K562 (cell line): Measurements from ENCODE around the gene GNAS-AS1. TPM values are rescaled to one million over a fixed set of nuclear protein-coding genes. Genes with fewer than 3 reads are reported as not detected.

Source experiments
- ATAC-seq: fragments of 200-7000 bp; cut with Tn5 transposase; 3 replicates; pipeline ENCODE4 v1.9.1; 2020; ENCODE audit warnings: moderate library complexity
- BruUV-seq: library from RNA; stranded (reverse); fragments of 400-500 nt; replicated peaks from 2 replicates; lab custom pipeline; 2021; lab: Mats Ljungman, UMichigan
- CTCF ChIA-PET: fragments of 300-600 bp; formaldehyde crosslinking; extraction: SDS; loops from one replicate; lab custom pipeline; 2021; ENCODE audit warnings: low intra/inter-chr PET ratio; lab: Yijun Ruan, JAX
- POLR2A ChIA-PET: fragments of 300-600, 350-650 bp; sonication (Branson Sonifier 250); formaldehyde crosslinking; extraction: SDS; loops from one replicate; lab custom pipeline; 2021; ENCODE audit warnings: antibody characterized with exemption, inconsistent platforms; lab: Yijun Ruan, JAX
- DNase-seq, 4 experiments: peaks; one replicate each; pipeline versions ENCODE4 v3.0.0 to v3.0.0-alpha.2; 2011 to 2018; ENCODE audit warnings: low spot score in 3 of 4, mixed read lengths in 3 of 4; ENCODE audit errors: extremely low read depth in 1 of 4
- FAIRE-seq: peaks from 2 replicates; lab custom pipeline; 2011; peaks lifted over from hg19 to GRCh38; lab: Jason Lieb, UNC
- H2AFZ ChIP-seq: 2 replicates; pipeline ENCODE4 v1.6.0; 2011; ENCODE audit warnings: low read depth, low read length, control low read depth, inconsistent platforms
- H3K27ac ChIP-seq: fragments of 200-600 bp; 3 replicates; pipeline ENCODE4 v1.8.0; 2011; ENCODE audit warnings: low read depth, mild to moderate bottlenecking, control low read depth, inconsistent platforms, low read length, moderate library complexity, mixed read lengths; ENCODE audit errors: extremely low read depth
- H3K27me3 ChIP-seq, 2 experiments: fragments of 300-600 bp in 1 of 2; 2 replicates in 1 of 2; 3 replicates in 1 of 2; pipeline versions ENCODE4 v1.6.0 to v1.8.0; 2011; ENCODE audit warnings: inconsistent platforms in 2 of 2, low read length in 2 of 2, mild to moderate bottlenecking in 1 of 2, mixed read lengths in 1 of 2, moderate library complexity in 1 of 2; ENCODE audit not compliant: control insufficient read depth in 2 of 2, insufficient read depth in 2 of 2
- H3K36me3 ChIP-seq: fragments of 300-600 bp; 3 replicates; pipeline ENCODE4 v1.8.0; 2011; ENCODE audit warnings: mild to moderate bottlenecking, low read length, inconsistent platforms; ENCODE audit not compliant: control insufficient read depth, insufficient read depth
- H3K4me1 ChIP-seq, 2 experiments: fragments of 200-600 bp in 1 of 2; replicated peaks in 1 of 2; 2 replicates in 1 of 2; 3 replicates in 1 of 2; pipeline versions ENCODE4 v1.5.1 to v1.8.0; 2011; ENCODE audit warnings: inconsistent platforms in 2 of 2, low read length in 2 of 2, mild to moderate bottlenecking in 1 of 2, mixed read lengths in 1 of 2, moderate library complexity in 1 of 2; ENCODE audit not compliant: control insufficient read depth in 2 of 2, insufficient read depth in 2 of 2
- H3K4me2 ChIP-seq: 2 replicates; pipeline ENCODE4 v1.6.1; 2011; ENCODE audit warnings: low read length, control low read depth, inconsistent platforms, mixed read lengths; ENCODE audit not compliant: insufficient read depth
- H3K4me3 ChIP-seq: fragments of 200-600 bp; sonication (generic), shearing (Covaris generic); 2 replicates; pipeline ENCODE4 v1.5.1; 2016; ENCODE audit warnings: control low read depth, inconsistent platforms
- H3K79me2 ChIP-seq: fragments of 200-600 bp; 3 replicates; pipeline ENCODE4 v1.8.0; 2011; ENCODE audit warnings: low read length, inconsistent platforms; ENCODE audit not compliant: control insufficient read depth, insufficient read depth
- H3K9ac ChIP-seq, 2 experiments: 2 replicates each; pipeline versions ENCODE4 v1.6.0 to v1.6.1; 2011; ENCODE audit warnings: low read depth in 2 of 2, low read length in 2 of 2, control low read depth in 1 of 2, inconsistent platforms in 1 of 2, mild to moderate bottlenecking in 1 of 2, mixed read lengths in 1 of 2; ENCODE audit not compliant: insufficient read depth in 1 of 2
- H3K9me1 ChIP-seq: one replicate; pipeline ENCODE4 v1.6.0; 2011; ENCODE audit warnings: inconsistent platforms, mild to moderate bottlenecking, low read length, moderate library complexity; ENCODE audit not compliant: control insufficient read depth, insufficient read depth
- H3K9me3 ChIP-seq: replicated peaks from 2 replicates; pipeline ENCODE4 v1.5.1; 2011; ENCODE audit warnings: low read depth, low read length, inconsistent platforms; ENCODE audit not compliant: control insufficient read depth, insufficient read depth
- H4K20me1 ChIP-seq: replicated peaks from 2 replicates; pipeline ENCODE4 v1.6.1; 2011; ENCODE audit warnings: low read length, inconsistent platforms, mixed read lengths; ENCODE audit not compliant: control insufficient read depth, insufficient read depth
- EWSR1 ChIP-seq: fragments of 450-650 bp; IDR thresholded peaks from 2 replicates; pipeline ENCODE4 v1.6.1; 2018; ENCODE audit warnings: borderline replicate concordance, mild to moderate bottlenecking, low read depth, moderate library complexity; ENCODE audit not compliant: partially characterized antibody
- HDAC1 ChIP-seq, 2 experiments: fragments of 450-650 bp; IDR thresholded peaks; 2 replicates each; pipeline ENCODE4 v1.6.1; 2016 to 2017; ENCODE audit warnings: inconsistent platforms in 1 of 2, mild to moderate bottlenecking in 1 of 2, moderate library complexity in 1 of 2
- HSF4 ChIP-seq: fragments of 250-450 bp; sonication (Bioruptor Pico); IDR thresholded peaks from 2 replicates; pipeline ENCODE4 v2.1.2; 2022; ENCODE audit warnings: mild to moderate bottlenecking, moderate library complexity, borderline replicate concordance
- JUND ChIP-seq, 2 experiments: IDR thresholded peaks; 2 replicates in 1 of 2; 3 replicates in 1 of 2; pipeline ENCODE4 v1.6.1; 2011; ENCODE audit warnings: borderline replicate concordance in 2 of 2, low read depth in 2 of 2, low read length in 2 of 2, improper control_type of control experiment in 1 of 2, missing biosample characterization in 1 of 2, missing genetic modification characterization in 1 of 2, missing genetic modification reagents in 1 of 2
- OTX1 ChIP-seq: fragments of 450-650 bp; formaldehyde crosslinking; IDR thresholded peaks from 2 replicates; pipeline ENCODE4 v1.4.0; 2022; ENCODE audit warnings: mild to moderate bottlenecking
- RERE ChIP-seq: sonication (generic); formaldehyde crosslinking; IDR thresholded peaks from 2 replicates; pipeline ENCODE4 v1.8.0; 2023; ENCODE audit warnings: missing genetic modification reagents, mild to moderate bottlenecking, borderline replicate concordance
- SMARCC2 ChIP-seq: fragments of 450-650 bp; IDR thresholded peaks from 2 replicates; pipeline ENCODE4 v1.6.1; 2017; ENCODE audit warnings: antibody characterized with exemption, moderate library complexity, mild to moderate bottlenecking, low read depth
- THAP7 ChIP-seq: fragments of 250-450 bp; sonication (Bioruptor Pico); IDR thresholded peaks from 2 replicates; pipeline ENCODE4 v1.5.0; 2021
- ZNF212 ChIP-seq: fragments of 450-650 bp; formaldehyde crosslinking; IDR thresholded peaks from 2 replicates; pipeline ENCODE4 v1.4.0; 2020; ENCODE audit warnings: mild to moderate bottlenecking
- ZNF282 ChIP-seq: sonication (generic); formaldehyde crosslinking; IDR thresholded peaks from 2 replicates; pipeline ENCODE4 v1.8.1; 2023; ENCODE audit warnings: missing genetic modification reagents
- ZNF449 ChIP-seq: fragments of 250-450 bp; sonication (Bioruptor Pico); IDR thresholded peaks from 2 replicates; pipeline ENCODE4 v1.8.0; 2022; ENCODE audit warnings: moderate library complexity, mild to moderate bottlenecking, inconsistent platforms
- WGBS: fragments of 100-300 bp; shearing (Covaris generic); methylation state at CpG from one replicate; pipeline ENCODE4 v1.1.6; 2016; ENCODE audit warnings: low coverage, mixed read lengths; ENCODE audit not compliant: insufficient coverage; ENCODE audit errors: missing lambda C conversion rate; 5-methylcytosine and 5-hydroxymethylcytosine counted together
- in situ Hi-C: fragments of 300-500 bp; cut with MboI; formaldehyde crosslinking; loops from 4 replicates; pipeline ENCODE4 v1.15.0; 2018; ENCODE audit warnings: inconsistent platforms, mixed read lengths
- intact Hi-C: fragments of 100-400 bp; cut with micrococcal nuclease; formaldehyde crosslinking; loops from 2 replicates; pipeline ENCODE4 v1.14.2; 2022
- polyA plus RNA-seq, 8 experiments: library from polyadenylated mRNA; depleted of rRNA in 4 of 8; stranded (reverse) in 5 of 8; unstranded in 3 of 8; fragments of >200 nt; fragmentation: Nextera tagmentation in 2 of 8; fragmentation: Illumina TruSeq in 1 of 8; extraction: Ambion mirVana in 2 of 8; extraction: Trizol in 1 of 8; gene quantifications; 2 replicates each; pipeline versions ENCODE4 v1.2.1 to v1.2.3, GENCODE V29; 2011 to 2014; ENCODE audit warnings: inconsistent platforms in 1 of 8, missing spikeins in 1 of 8
- total RNA-seq, 7 experiments: library from RNA; depleted of rRNA in 6 of 7; stranded (reverse); fragments of >200 nt in 6 of 7; fragmentation: Illumina TruSeq in 2 of 7; extraction: Trizol in 2 of 7; gene quantifications; 2 replicates each; pipeline versions ENCODE4 v1.2.1 to v1.2.3, GENCODE V29; 2011 to 2021; ENCODE audit warnings: low replicate concordance in 1 of 7

The GNAS-AS1 gene
- total and polyA plus RNA-seq, 9 of the 15 experiments (the other 6 are each of a cell fraction or from before 2014, with no cell fraction given): 0.04 to 2.5 (median 0.25) TPM

GRCh38 chr20:58867211-58867610, 16.5 kb upstream of the GNAS-AS1 start (continued):
- TF ChIP-seq THAP7 (CRISPR knock-in tag): no peak
- TF ChIP-seq HDAC1 (IDR thresholded peaks at IDR 0.05): no peak
- TF ChIP-seq, all 486 proteins: peak for 0

GRCh38 chr20:58865843-58866242, 15.1 kb upstream of the GNAS-AS1 start:
- FAIRE-seq (no peak), DNase-seq (no peak), ATAC-seq (no peak)
- no peak overlapping the region for H2AFZ ChIP-seq
- H3K4me1 ChIP-seq: no peaks in the 10 kb centered on the region
- H3K9me1 ChIP-seq: no peaks in the 10 kb centered on the region
- H3K36me3 ChIP-seq: no peaks in the 10 kb centered on the region
- H3K27ac ChIP-seq: no peak overlapping the region
- H3K4me3 ChIP-seq: no peak overlapping the region
- H3K9me3 ChIP-seq: no peaks in the 10 kb centered on the region
- no peak overlapping the region for H3K9ac ChIP-seq
- BruUV-seq: no TSS peak
- ChIA-PET CTCF (no interaction called here), POLR2A (interaction anchor here (0.7 kb wide), 1 partner anchor 8 kb away, joined by 3 read pairs; no protein-coding TSS in a partner anchor)
- H3K79me2 ChIP-seq: no peaks in the 10 kb centered on the region
- H4K20me1 ChIP-seq: no peaks in the 10 kb centered on the region
- intact Hi-C loops: loop anchor here (5.0 kb wide), 1 partner anchor 536 kb away; no protein-coding TSS in a partner anchor
- 4% methylated on average over 2 of the region's 2 CpGs for WGBS
- peaks cover 0 to 6% of the 10 kb centered on the region in 2 experiments; a peak in 2 of 5 replicates for H3K27me3 ChIP-seq
- H3K4me2 ChIP-seq: no peak overlapping the region
- in situ Hi-C loops: loop anchor here (5.0 kb wide), 2 partner anchors 351 to 546 kb away; no protein-coding TSS in a partner anchor
- TF ChIP-seq JUND (IDR thresholded peaks at IDR 0.05; ENCODE audit: borderline replicate concordance, low read depth, low read length): no peak
- TF ChIP-seq JUND (tag; IDR thresholded peaks at IDR 0.05; ENCODE audit: borderline replicate concordance, low read depth, low read length): no peak
- no peak for TF ChIP-seq SMARCC2
- TF ChIP-seq ZNF282: no peak
- TF ChIP-seq ZNF449 (CRISPR knock-in tag): no peak
- TF ChIP-seq ZNF212 (CRISPR knock-in tag): no peak
- TF ChIP-seq HSF4 (CRISPR knock-in tag): no peak
- TF ChIP-seq RERE (CRISPR knock-in tag): no peak
- TF ChIP-seq OTX1 (CRISPR knock-in tag): no peak
- no peak for TF ChIP-seq EWSR1
